Parathyroid adenoma (tissue), 2 donors: ENCODE data around the gene GSN.
A peak's percentile ranks its signal among the peaks of the same experiment; 100 is the strongest.

ENCODE experiments used
- H2AFZ ChIP-seq: fragments of 300-600 bp; sonication (generic); one replicate; pipeline ENCODE4 v1.7.0; 2017; ENCODE audit warnings: antibody characterized with exemption, mild to moderate bottlenecking
- H3K27ac ChIP-seq: fragments of 300-600 bp; sonication (generic); one replicate; pipeline ENCODE4 v1.7.0; 2017
- H3K27me3 ChIP-seq: fragments of 300-600 bp; sonication (generic); one replicate; pipeline ENCODE4 v1.7.0; 2017; ENCODE audit warnings: low read length; ENCODE audit not compliant: control insufficient read depth, insufficient read depth
- H3K36me3 ChIP-seq: fragments of 300-600 bp; sonication (generic); one replicate; pipeline ENCODE4 v1.7.0; 2017; ENCODE audit warnings: low read length; ENCODE audit not compliant: control insufficient read depth, insufficient read depth
- H3K4me1 ChIP-seq: fragments of 300-600 bp; sonication (generic); one replicate; pipeline ENCODE4 v1.7.0; 2017; ENCODE audit warnings: control low read depth
- H3K4me2 ChIP-seq: fragments of 300-600 bp; sonication (generic); one replicate; pipeline ENCODE4 v1.7.0; 2017; ENCODE audit warnings: low read length
- H3K4me3 ChIP-seq: fragments of 300-600 bp; sonication (generic); one replicate; pipeline ENCODE4 v1.7.0; 2017; ENCODE audit warnings: low read depth, low read length
- H3K79me2 ChIP-seq: fragments of 300-600 bp; sonication (generic); one replicate; pipeline ENCODE4 v1.7.0; 2017; ENCODE audit warnings: control low read depth
- H3K9ac ChIP-seq: fragments of 300-600 bp; sonication (generic); one replicate; pipeline ENCODE4 v1.7.0; 2017; ENCODE audit warnings: mild to moderate bottlenecking
- H3K9me3 ChIP-seq: fragments of 300-600 bp; sonication (generic); one replicate; pipeline ENCODE4 v1.7.0; 2017; ENCODE audit warnings: low read length; ENCODE audit not compliant: control insufficient read depth
- CTCF ChIP-seq: fragments of 300-600 bp; sonication (generic); IDR thresholded peaks from one replicate; pipeline ENCODE4 v1.7.0; 2017; ENCODE audit warnings: antibody characterized with exemption, mild to moderate bottlenecking
- donor health status: primary hyperparathyroidism.

GSN gene

DNA sequence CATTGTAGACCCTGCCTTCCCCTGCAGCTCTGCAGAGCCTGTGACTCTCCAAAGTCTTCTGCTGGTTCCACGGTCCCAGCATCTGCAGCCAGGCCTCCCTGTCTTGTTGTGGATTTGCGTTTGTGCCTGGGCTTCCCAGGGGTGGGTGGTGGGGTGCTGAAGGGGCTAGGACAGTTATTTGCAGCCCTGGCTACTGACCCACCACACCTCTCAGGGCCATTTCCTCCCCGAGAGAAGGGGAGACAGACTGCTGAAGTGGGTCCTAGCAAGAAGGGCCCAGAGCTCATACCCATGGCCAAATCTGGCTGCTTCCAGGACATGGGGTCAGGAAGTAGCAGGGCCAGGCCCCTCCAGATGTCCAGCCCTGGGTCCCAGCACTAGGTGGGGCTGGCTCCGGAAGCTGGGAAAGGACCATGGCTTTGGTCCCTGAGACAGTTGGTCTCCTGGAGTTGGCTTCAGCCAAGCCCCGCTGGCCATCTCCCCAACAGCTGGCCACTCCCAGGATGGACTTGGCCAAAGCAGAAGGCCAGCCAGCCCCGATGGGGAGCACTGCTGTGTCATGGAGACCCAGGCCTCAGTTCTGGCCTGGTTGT lies 26.3 kb downstream of the GSN start:
- Histone ChIP-seq H3K9ac (no peak overlapping the region), H3K4me2 (no peak overlapping the region), H3K27me3 (no peaks in the 10 kb centered on the region), H3K79me2 (no peaks in the 10 kb centered on the region), H3K4me3 (no peak overlapping the region), H3K4me1 (peaks cover 8% of the 10 kb centered on the region), H3K36me3 (no peaks in the 10 kb centered on the region), H2AFZ (no peak overlapping the region), H3K27ac (peak overlapping the region; percentile 36), H3K9me3 (no peaks in the 10 kb centered on the region)
- TF ChIP-seq CTCF: no peak

- no peak overlapping the region for H2AFZ ChIP-seq
- no peak for TF ChIP-seq CTCF
- no peaks in the 10 kb centered on the region for H3K27me3 ChIP-seq
- no peak overlapping the region for H3K4me2 ChIP-seq
- no peak overlapping the region for H3K4me3 ChIP-seq
- H3K79me2 ChIP-seq: no peaks in the 10 kb centered on the region
- H3K4me1 ChIP-seq: peaks cover 5% of the 10 kb centered on the region
- H3K9ac ChIP-seq: no peak overlapping the region
- H3K27ac ChIP-seq: peak overlapping the region; percentile 39
- no peaks in the 10 kb centered on the region for H3K36me3 ChIP-seq
- no peaks in the 10 kb centered on the region for H3K9me3 ChIP-seq
These were observed 27.1 kb downstream of the GSN start for GRCh38 chr9:121294866-121295661.

DNA sequence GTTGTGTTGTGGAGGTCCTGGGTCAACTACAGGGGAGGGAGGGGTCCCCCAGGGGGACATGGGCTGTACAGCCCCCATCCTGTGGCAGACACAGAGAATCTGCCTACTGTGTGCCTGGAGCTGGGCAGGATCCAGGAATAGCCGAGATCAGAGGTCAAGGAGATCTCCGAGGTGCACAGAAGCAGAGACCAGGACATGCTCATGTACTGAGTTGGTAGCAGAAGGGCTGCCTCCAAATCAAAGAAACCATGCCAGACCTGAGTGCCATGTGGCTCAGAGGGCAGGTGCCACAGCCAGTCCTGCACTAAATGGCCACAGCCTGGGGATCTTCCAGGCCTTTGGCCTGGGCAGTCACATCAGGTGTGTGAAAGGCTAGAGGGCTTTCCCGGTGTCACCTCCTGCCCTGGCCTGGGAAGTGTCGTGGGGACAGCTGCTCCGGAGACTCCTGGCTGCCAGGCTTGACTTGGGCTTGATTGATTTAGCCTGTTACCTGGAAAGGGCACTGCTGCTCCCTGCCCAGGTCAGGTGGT lies 27.8 kb downstream of the GSN start:
- Histone ChIP-seq H3K36me3 (no peaks in the 10 kb centered on the region), H3K9ac (no peak overlapping the region), H3K27ac (peak overlapping the region; percentile 39), H3K79me2 (no peaks in the 10 kb centered on the region), H3K4me2 (no peak overlapping the region), H3K9me3 (no peaks in the 10 kb centered on the region), H3K4me1 (peaks cover 5% of the 10 kb centered on the region), H3K4me3 (no peak overlapping the region), H2AFZ (no peak overlapping the region), H3K27me3 (no peaks in the 10 kb centered on the region)
- no peak for TF ChIP-seq CTCF

DNA sequence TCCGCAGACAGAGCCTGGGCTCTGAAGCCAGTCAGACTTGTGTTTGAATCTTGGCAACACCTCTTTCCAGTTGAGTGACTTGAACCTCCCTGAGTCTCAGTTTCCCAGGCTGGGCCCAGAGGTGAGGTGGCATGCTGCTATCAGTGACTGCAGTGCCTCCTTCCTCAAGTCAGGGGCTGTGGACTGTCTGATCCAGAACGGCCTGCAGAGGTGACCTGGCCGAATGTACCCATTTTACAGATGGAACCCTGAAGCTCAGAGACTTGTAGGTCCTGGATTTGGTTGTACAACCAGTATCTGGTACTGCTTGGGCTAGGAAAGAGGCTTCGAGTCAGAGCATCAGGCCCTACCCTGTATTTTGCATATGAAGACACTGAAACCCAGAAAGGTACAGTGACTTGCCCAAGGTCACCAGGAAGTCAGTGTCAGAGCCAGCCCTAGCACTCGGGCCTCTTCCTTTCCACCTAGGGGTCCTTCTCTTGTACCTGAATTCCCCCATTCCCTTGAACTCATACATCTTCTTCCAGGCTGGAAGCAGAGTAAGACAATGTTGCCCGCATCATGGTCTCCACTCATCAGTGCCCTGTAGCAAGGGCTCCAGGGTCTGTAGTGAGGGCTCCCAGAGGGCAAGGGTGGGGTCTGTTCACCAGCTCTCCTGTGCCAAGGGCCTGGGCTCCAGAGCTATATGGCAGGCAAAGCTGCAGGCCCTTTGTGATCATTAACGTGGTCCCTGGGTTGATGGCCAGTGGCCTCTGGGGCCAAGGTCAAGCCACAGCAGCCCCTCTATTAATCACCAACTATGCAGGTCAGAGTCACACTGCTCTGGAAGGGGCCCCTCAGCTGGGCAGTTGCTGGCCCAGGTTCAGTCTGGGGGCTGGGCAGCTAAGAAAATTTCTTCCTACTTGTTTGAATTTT lies 28.5 kb downstream of the GSN start:
- Histone ChIP-seq H3K4me1 (peaks cover 5% of the 10 kb centered on the region), H2AFZ (no peak overlapping the region), H3K36me3 (no peaks in the 10 kb centered on the region), H3K27ac (peak overlapping the region; percentile 39), H3K79me2 (no peaks in the 10 kb centered on the region), H3K4me2 (no peak overlapping the region), H3K9ac (no peak overlapping the region), H3K4me3 (no peak overlapping the region), H3K27me3 (no peaks in the 10 kb centered on the region), H3K9me3 (no peaks in the 10 kb centered on the region)
- no peak for TF ChIP-seq CTCF
